Keratinocyte (primary cell): ENCODE results near the gene CMIP. TPM values are rescaled to one million over a fixed set of nuclear protein-coding genes. Genes with fewer than 3 reads are reported as not detected.

Experiments
- DNase-seq: peaks from one replicate; pipeline ENCODE4 v3.0.0-alpha.2; 2011; ENCODE audit warnings: low read depth, missing footprints, low spot score
- FAIRE-seq: peaks from 2 replicates; lab custom pipeline; 2011; peaks lifted over from hg19 to GRCh38; lab: Jason Lieb, UNC
- H2AFZ ChIP-seq: 2 replicates; pipeline ENCODE4 v1.6.0; 2012; ENCODE audit warnings: low read length, control low read depth, inconsistent platforms; ENCODE audit not compliant: control insufficient read depth
- H3K27ac ChIP-seq: 2 replicates; pipeline ENCODE4 v1.5.1; 2011; ENCODE audit warnings: low read length; ENCODE audit not compliant: control insufficient read depth, insufficient read depth
- H3K27me3 ChIP-seq: 3 replicates; pipeline ENCODE4 v1.6.0; 2011; ENCODE audit warnings: low read length; ENCODE audit not compliant: control insufficient read depth, insufficient read depth; ENCODE audit errors: extremely low read depth
- H3K36me3 ChIP-seq, 2 experiments: 2 replicates in 1 of 2; 3 replicates in 1 of 2; pipeline ENCODE4 v1.5.1; 2011; ENCODE audit warnings: low read length in 2 of 2, mild to moderate bottlenecking in 1 of 2; ENCODE audit not compliant: control insufficient read depth in 2 of 2, insufficient read depth in 2 of 2; ENCODE audit errors: extremely low read depth in 1 of 2
- H3K4me1 ChIP-seq: 3 replicates; pipeline ENCODE4 v1.5.1; 2011; ENCODE audit warnings: low read length; ENCODE audit not compliant: control insufficient read depth, insufficient read depth; ENCODE audit errors: extremely low read depth
- H3K4me2 ChIP-seq: 3 replicates; pipeline ENCODE4 v1.6.0; 2011; ENCODE audit warnings: low read depth, low read length; ENCODE audit not compliant: control insufficient read depth, insufficient read depth; ENCODE audit errors: extremely low read depth
- H3K4me3 ChIP-seq, 3 experiments: fragments of 200-600 bp in 1 of 3; sonication (generic) in 1 of 3; 2 replicates in 2 of 3; 3 replicates in 1 of 3; pipeline ENCODE4 v1.5.1; 2011 to 2016; ENCODE audit warnings: low read length in 3 of 3, mild to moderate bottlenecking in 3 of 3, control low read depth in 2 of 3, inconsistent platforms in 1 of 3, low read depth in 1 of 3, mixed read lengths in 1 of 3, mixed run types in 1 of 3, moderate library complexity in 1 of 3; ENCODE audit not compliant: control insufficient read depth in 2 of 3, insufficient read depth in 2 of 3; ENCODE audit errors: extremely low read depth in 1 of 3
- H3K79me2 ChIP-seq: 2 replicates; pipeline ENCODE4 v1.6.0; 2012; ENCODE audit warnings: low read length; ENCODE audit not compliant: control insufficient read depth, insufficient read depth
- H3K9ac ChIP-seq: 3 replicates; pipeline ENCODE4 v1.6.0; 2011; ENCODE audit warnings: low read length; ENCODE audit not compliant: control insufficient read depth, insufficient read depth; ENCODE audit errors: extremely low read depth
- H3K9me1 ChIP-seq: 3 replicates; pipeline ENCODE4 v1.6.0; 2011; ENCODE audit warnings: low read length; ENCODE audit not compliant: control insufficient read depth, insufficient read depth; ENCODE audit errors: extremely low read depth
- H3K9me3 ChIP-seq: 2 replicates; pipeline ENCODE4 v1.5.1; 2012; ENCODE audit warnings: low read depth, low read length; ENCODE audit not compliant: control insufficient read depth
- H4K20me1 ChIP-seq: 3 replicates; pipeline ENCODE4 v1.6.0; 2011; ENCODE audit warnings: low read length; ENCODE audit not compliant: control insufficient read depth, insufficient read depth; ENCODE audit errors: extremely low read depth
- EZH2 ChIP-seq: IDR thresholded peaks from one replicate; pipeline ENCODE4 v1.6.1; 2012; ENCODE audit warnings: inconsistent platforms, mild to moderate bottlenecking, low read length, moderate library complexity
- dilution Hi-C: fragments of 300-500 bp; cut with MboI; formaldehyde crosslinking; loops from one replicate; pipeline ENCODE4 v1.7.0; 2020; ENCODE audit warnings: low sequenced_read_pairs; ENCODE audit not compliant: extremely low pct_ligation_motif_present
- polyA plus RNA-seq, 5 experiments: library from polyadenylated mRNA; depleted of rRNA in 3 of 5; stranded (reverse) in 3 of 5; stranded (forward) in 1 of 5; unstranded in 1 of 5; fragments of >200 nt; gene quantifications; 1 replicate in 1 of 5; 2 replicates in 3 of 5; 3 replicates in 1 of 5; pipeline versions ENCODE4 v1.2.1 to v1.2.3, GENCODE V29; 2011 to 2012; ENCODE audit warnings: missing spikeins in 2 of 5, low read depth in 1 of 5, low replicate concordance in 1 of 5
- TF ChIP-seq, protein P1 (sequence below), 3 experiments: IDR thresholded peaks in 1 of 3; conservative IDR thresholded peaks in 1 of 3; optimal IDR thresholded peaks in 1 of 3; 2 replicates in 2 of 3; 3 replicates in 1 of 3; pipeline versions ENCODE3 to v1.5.1; 2011; ENCODE audit warnings: low read length in 3 of 3, mild to moderate bottlenecking in 3 of 3, moderate library complexity in 2 of 3, control low read depth in 1 of 3, inconsistent platforms in 1 of 3; ENCODE audit not compliant: insufficient read depth in 2 of 3; ENCODE audit errors: extremely low read depth in 1 of 3

CMIP gene
- polyA plus RNA-seq, 1 donor (not counting 4 experiments of a cell fraction or from before 2014, with no cell fraction given): 5.0 TPM

DNA sequence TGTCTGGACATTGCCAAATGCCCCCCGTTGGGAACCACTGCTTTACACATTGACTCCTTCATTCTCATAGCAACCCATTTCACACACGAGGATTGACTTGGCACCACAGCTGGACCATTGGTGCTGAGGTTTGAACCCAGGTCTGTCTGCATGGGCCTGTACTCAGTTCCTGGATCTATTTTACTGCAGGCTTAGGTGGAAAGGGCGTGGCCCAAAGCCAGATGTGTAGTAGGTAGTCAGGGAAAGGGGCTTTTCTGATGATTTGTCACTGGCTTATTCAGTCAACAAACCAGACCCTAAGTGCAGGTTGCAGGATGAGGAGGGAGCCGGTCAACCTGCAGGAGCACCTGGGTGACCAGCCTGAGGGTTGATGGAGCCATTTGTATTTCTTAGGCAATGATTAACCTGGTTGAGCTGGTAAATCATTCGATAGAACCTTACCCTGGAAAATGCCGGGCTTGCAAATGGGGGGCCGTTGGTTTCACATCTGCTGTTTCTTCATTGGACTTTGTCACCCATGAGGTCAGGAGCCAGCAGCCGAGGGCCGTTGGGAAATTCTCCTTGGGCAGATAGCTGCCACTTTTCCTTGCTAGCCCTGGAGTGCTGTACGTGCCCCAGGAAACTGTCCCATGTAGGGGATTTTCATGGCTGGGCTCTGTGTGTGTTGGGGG, 104.4 kb downstream of the CMIP start:
- no peak overlapping the region for H3K4me3 ChIP-seq
- H3K4me2 ChIP-seq: no peak overlapping the region
- peaks cover 100% of the 10 kb centered on the region for H3K79me2 ChIP-seq
- no peak for DNase-seq
- dilution Hi-C loops: no loop called here
- TF ChIP-seq, protein P1, sequence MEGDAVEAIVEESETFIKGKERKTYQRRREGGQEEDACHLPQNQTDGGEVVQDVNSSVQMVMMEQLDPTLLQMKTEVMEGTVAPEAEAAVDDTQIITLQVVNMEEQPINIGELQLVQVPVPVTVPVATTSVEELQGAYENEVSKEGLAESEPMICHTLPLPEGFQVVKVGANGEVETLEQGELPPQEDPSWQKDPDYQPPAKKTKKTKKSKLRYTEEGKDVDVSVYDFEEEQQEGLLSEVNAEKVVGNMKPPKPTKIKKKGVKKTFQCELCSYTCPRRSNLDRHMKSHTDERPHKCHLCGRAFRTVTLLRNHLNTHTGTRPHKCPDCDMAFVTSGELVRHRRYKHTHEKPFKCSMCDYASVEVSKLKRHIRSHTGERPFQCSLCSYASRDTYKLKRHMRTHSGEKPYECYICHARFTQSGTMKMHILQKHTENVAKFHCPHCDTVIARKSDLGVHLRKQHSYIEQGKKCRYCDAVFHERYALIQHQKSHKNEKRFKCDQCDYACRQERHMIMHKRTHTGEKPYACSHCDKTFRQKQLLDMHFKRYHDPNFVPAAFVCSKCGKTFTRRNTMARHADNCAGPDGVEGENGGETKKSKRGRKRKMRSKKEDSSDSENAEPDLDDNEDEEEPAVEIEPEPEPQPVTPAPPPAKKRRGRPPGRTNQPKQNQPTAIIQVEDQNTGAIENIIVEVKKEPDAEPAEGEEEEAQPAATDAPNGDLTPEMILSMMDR (optimal IDR thresholded peaks at IDR 0.05 in 1 of 3, IDR thresholded peaks at IDR 0.05 in 1 of 3, conservative IDR thresholded peaks at IDR 0.05 in 1 of 3; ENCODE audit: extremely low read depth in 1 of 3, insufficient read depth in 2 of 3, low read length in 3 of 3): no peak
- TF ChIP-seq EZH2: no peak
- no peak overlapping the region for H2AFZ ChIP-seq
- peaks cover 62% of the 10 kb centered on the region for H3K4me1 ChIP-seq
- FAIRE-seq: no peak
- H3K27ac ChIP-seq: no peak overlapping the region
- no peaks in the 10 kb centered on the region for H3K27me3 ChIP-seq
- peaks cover 2 to 10% of the 10 kb centered on the region in 2 experiments for H3K36me3 ChIP-seq
- peaks cover 16% of the 10 kb centered on the region for H4K20me1 ChIP-seq
- no peaks in the 10 kb centered on the region for H3K9me3 ChIP-seq
- peaks cover 17% of the 10 kb centered on the region for H3K9me1 ChIP-seq
- H3K9ac ChIP-seq: no peak overlapping the region

DNA sequence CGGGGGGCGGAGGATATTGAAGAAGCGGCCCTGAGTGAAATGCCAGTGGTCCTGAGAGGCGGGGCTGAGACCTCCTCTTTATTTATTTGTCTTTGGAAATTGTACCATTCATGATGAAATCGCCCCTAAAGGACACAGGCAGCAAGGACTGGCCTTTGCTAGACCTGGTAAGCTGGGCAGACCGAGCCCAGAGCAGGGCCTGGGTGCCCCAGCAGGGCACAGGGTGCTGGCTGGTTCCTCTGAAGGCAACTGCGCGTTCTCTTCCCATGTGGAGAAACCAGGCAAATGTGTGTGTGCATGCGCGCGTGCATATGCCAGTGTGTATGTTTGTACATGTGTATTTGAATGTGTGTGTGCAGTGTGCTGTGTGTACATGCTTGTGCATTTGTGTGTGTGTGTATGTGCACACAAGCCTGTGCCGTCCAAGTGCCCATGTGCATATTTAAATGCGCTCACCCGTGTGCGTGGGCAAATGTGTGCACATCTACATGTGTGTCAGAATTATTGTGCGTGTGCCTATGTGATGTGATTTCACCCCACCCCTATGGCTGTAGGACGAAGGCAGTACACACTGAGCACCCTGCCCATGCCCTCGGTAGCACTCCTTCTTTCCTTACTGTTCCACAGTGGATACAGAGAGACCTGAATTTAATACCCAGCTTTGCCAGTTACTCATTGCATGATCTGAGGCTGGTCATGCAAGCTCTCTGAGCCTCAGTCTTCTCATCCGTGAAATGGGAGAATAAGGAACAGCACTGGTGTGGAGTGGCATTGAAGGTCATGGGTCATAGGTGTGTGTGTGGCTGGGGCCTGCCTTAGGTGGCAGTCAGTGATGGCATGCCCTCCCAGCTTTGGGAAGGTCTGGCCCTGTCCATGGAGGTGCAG, 105.2 kb downstream of the CMIP start:
- TF ChIP-seq, protein P1 (optimal IDR thresholded peaks at IDR 0.05 in 1 of 3, IDR thresholded peaks at IDR 0.05 in 1 of 3, conservative IDR thresholded peaks at IDR 0.05 in 1 of 3; ENCODE audit: extremely low read depth in 1 of 3, insufficient read depth in 2 of 3, low read length in 3 of 3): no peak
- TF ChIP-seq EZH2: no peak
- peaks cover 61% of the 10 kb centered on the region for H3K4me1 ChIP-seq
- H3K9me1 ChIP-seq: peaks cover 17% of the 10 kb centered on the region
- no peaks in the 10 kb centered on the region for H3K27me3 ChIP-seq
- DNase-seq (no peak), FAIRE-seq (no peak)
- H2AFZ ChIP-seq: no peak overlapping the region
- peaks cover 99% of the 10 kb centered on the region for H3K79me2 ChIP-seq
- H3K36me3 ChIP-seq: peaks cover 2 to 6% of the 10 kb centered on the region in 2 experiments
- no peak overlapping the region for H3K4me3 ChIP-seq
- dilution Hi-C loops: no loop called here
- H3K27ac ChIP-seq: peak overlapping the region; percentile 61
- peaks cover 9% of the 10 kb centered on the region for H4K20me1 ChIP-seq
- H3K4me2 ChIP-seq: no peak overlapping the region
- no peaks in the 10 kb centered on the region for H3K9me3 ChIP-seq
- no peak overlapping the region for H3K9ac ChIP-seq
